ENCODE data around the gene HOXC12.

DNA sequence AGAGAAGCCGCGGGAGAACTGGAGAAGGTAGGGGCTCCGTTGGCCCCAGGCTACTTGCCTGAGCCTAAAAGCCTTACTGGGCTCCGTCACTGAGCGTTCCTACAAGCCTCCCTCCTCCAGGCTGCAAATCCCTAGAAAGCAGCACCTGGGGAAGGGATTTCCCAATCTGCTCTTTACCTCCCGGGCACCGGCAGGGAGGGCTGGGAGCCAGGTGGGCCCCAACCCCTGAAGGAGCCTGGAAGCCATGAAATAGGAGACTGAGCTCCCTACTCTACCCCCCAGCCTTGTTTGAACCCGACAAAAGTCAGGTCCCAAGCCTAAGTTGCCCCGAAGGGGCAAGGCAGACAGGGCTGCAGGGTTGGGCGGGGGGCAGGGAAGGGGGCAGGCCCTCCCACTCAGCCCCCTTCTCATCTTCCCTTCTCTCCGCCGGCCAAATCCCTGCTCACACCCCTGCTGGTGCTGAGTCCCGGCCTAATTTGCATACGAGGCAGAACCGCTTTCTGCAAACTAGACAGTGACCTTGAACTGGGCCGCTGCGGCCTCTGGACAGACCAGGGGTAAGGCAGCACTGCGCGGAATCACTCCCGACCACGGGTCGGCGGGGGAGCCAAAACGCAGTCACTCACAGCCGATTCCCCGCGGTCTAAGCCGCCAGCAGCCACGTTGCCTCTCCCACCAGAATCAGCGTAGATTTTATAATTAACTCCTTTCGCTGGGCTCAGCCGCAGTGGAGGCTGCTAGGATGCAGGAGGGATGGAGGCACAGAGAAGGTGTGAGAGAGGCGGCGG lies 3.7 kb upstream of the HOXC12 start:
- TF ChIP-seq TCF4 (CRISPR knock-in tag; IDR thresholded peaks at IDR 0.05; ENCODE audit: borderline replicate concordance) (no peak), ZNF8 (CRISPR knock-in tag; IDR thresholded peaks at IDR 0.05) (no peak), ARNTL (CRISPR knock-in tag; IDR thresholded peaks at IDR 0.05; ENCODE audit: borderline replicate concordance, low read depth) (no peak), RARB (CRISPR knock-in tag; IDR thresholded peaks at IDR 0.05) (no peak), ZNF70 (CRISPR knock-in tag; IDR thresholded peaks at IDR 0.05) (no peak), ZFP3 (CRISPR knock-in tag; IDR thresholded peaks at IDR 0.05) (no peak), ESRRG (CRISPR knock-in tag; IDR thresholded peaks at IDR 0.05) (no peak), OSR1 (CRISPR knock-in tag; IDR thresholded peaks at IDR 0.05) (no peak), PATZ1 (CRISPR knock-in tag; IDR thresholded peaks at IDR 0.05; ENCODE audit: borderline replicate concordance) (no peak), POU6F1 (CRISPR knock-in tag; IDR thresholded peaks at IDR 0.05; ENCODE audit: borderline replicate concordance, low read depth) (no peak), TOX (CRISPR knock-in tag; IDR thresholded peaks at IDR 0.05; ENCODE audit: borderline replicate concordance) (no peak)
- TF ChIP-seq, protein P1, sequence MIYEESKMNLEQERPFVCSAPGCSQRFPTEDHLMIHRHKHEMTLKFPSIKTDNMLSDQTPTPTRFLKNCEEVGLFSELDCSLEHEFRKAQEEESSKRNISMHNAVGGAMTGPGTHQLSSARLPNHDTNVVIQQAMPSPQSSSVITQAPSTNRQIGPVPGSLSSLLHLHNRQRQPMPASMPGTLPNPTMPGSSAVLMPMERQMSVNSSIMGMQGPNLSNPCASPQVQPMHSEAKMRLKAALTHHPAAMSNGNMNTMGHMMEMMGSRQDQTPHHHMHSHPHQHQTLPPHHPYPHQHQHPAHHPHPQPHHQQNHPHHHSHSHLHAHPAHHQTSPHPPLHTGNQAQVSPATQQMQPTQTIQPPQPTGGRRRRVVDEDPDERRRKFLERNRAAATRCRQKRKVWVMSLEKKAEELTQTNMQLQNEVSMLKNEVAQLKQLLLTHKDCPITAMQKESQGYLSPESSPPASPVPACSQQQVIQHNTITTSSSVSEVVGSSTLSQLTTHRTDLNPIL (CRISPR knock-in tag; IDR thresholded peaks at IDR 0.05; ENCODE audit: low read depth), result no peak
